GM21367 (cell line): ENCODE data around the gene MRPL24.

ENCODE experiments used
- ATAC-seq: cut with Tn5 transposase; IDR thresholded peaks from one replicate; pipeline ENCODE4 v1.9.1; 2021; ENCODE audit not compliant: unreplicated experiment

The MRPL24 gene

GRCh38 chr1:156744344-156744743, 3.5 kb upstream of the MRPL24 start:
- no peak for ATAC-seq

DNA sequence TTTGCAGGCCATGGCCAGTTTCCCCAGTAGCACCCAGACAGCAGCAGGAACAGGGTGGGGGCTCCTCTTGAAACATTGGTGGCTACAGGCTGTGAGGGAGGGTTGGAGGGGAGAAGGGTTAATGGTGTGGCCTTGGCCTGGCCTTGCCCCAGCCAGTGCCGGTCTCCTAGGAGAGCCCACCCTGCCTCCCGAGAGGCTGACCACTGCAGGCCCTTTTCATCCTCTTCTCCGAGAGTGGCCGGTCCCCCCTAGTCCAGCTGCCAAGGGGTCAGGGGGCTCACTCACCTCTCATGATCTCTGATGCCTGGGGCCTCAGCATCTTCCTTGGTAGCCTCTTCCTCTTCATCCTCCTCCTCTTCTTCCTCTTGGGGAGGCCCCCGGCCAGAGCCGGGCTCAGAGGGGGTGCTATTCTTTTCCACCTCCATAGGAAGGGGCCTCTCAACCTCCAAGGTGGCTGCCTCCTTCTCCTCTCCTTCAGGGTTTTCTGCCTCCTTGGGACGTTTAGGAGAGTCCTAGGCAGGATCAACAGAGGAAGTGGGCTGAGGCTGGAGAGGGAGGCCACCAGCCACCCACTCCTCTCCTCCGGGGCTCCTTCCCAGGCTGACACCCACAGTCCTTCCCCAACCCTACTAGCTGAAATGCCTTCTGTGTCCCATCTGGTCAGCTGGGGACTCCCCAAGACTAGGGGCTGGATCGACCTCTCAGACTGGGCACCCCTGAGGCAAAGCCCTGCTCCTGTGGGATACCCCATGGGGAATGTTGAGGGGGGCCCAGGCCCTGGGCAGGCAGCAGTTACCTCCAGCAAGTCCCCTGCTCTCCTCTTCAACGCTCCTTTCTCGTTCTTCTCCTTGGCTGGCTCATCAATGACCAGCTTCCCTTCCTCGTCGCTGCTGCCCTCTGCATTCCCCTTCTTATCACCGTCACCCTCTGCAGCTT, 2.7 kb upstream of the MRPL24 start:
- ATAC-seq, result no peak

GRCh38 chr1:156742801-156743200, 1.9 kb upstream of the MRPL24 start:
- ATAC-seq, result no peak

DNA sequence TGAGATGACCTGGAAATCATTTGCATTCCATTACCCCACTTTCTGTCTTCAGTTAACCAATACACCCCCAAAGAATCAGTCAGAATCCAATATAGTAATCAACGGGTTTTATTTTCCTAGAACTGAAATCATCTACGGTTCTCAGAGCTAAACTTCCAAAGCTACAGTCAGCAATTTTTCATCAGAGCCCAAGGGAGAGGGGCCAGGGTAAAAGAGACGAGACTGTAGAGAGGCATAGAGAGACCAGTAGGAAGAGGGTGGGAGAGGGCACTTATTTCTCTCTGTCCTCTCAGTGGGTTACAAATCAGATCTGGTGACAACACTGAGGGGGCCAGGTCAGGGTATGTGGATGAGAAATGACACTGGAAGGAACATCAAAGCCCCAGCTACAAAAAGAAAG, 1.1 kb upstream of the MRPL24 start:
- ATAC-seq, result no peak

GRCh38 chr1:156741481-156741983, 644 bp upstream of the MRPL24 start:
- no peak for ATAC-seq

GRCh38 chr1:156740237-156740740, 599 bp downstream of the MRPL24 start:
- ATAC-seq, result no peak

GRCh38 chr1:156738916-156739315, 2.0 kb downstream of the MRPL24 start:
- no peak for ATAC-seq

DNA sequence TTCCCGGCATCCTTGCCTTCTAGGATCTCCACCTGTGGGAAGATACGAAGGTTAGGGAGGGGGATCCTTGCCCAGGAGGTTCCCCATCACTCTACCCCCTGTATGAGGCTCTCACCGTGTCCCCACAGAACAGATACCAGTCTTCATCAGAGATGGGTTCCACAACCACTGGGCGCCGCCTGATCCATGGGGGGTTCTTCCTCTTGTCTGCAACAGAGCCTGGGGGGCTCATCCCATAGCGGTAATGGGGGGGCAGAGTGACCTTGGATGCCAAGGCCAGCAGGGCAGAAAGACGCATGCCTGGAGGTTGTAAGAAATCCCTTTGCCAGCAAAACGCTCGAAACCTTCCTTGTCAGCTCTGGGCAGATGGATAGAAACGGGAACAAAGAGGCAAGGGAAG, 2.5 kb downstream of the MRPL24 start:
- ATAC-seq, result no peak

GRCh38 chr1:156733989-156734584, 6.8 kb downstream of the MRPL24 start:
- ATAC-seq, result no peak

- peak; percentile 83 for ATAC-seq
Measured at GRCh38 chr1:156728599-156729462, 12.1 kb downstream of the MRPL24 start, which contains the start of gene ISG20L2. Gene ISG20L2, minus strand, starts transcription at chr1:156728766. Its CDS starts 1,114 bp downstream, at chr1:156727652.

- peak; percentile 41 for ATAC-seq
Measured at GRCh38 chr1:156727926-156728598, 12.8 kb downstream of the MRPL24 start, which contains the start of gene METTL25B. Gene METTL25B, plus strand, starts transcription at chr1:156728469. Its CDS starts 636 bp downstream, at chr1:156729105.

DNA sequence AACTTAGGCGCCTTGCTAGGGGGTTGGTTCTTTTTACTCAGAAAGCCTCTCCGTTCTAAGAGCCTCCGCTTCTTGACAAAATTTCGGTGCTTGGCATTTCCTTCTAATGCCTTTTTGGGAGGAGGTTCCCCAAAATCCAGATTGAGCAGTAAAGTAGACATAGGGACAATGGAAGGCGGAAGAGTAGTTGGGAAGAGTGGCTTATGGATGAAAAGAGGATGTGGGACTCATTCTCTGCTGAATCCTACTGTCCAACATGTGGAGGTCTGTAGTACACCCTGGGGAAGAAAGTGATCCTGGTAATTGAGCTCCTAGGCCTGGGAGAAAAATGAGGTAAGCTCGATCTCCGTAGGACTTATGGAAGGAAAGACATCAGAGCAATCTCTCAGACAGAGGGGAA, 13.4 kb downstream of the MRPL24 start:
- ATAC-seq, result no peak

DNA sequence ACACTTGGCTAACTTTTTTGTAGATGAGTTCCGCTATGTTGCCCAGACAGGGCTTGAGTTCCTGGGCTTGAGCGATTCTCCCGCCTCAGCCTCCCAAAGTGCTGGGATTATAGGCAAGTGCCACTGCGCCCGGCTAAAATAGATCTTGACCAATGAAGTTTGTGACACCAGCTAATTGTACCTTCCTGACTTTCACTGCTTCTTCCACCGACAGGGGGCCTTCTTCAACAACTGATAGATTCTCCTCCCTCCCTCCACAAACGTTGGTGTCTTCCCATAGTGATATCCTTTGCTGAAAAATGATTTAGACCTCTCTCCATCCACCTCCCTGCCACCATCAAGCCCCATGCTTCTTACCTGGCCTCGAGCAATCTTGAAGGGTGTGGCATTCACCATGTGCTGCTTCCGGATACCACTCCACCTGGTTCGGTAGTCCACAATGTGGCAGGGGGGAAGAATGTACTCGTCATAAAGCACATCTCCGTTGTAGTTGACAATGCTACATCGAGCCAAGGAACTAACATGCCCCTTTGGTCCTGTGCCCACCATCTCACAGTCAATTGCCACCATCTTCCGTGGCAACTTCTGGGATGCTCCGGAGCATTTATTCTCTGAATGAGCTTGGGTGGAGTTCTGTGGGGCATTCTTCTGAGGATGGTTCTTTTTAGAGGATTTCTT, 14.2 kb downstream of the MRPL24 start:
- no peak for ATAC-seq

- ATAC-seq, result no peak
Measured at GRCh38 chr1:156725683-156726280, 15.1 kb downstream of the MRPL24 start.

DNA sequence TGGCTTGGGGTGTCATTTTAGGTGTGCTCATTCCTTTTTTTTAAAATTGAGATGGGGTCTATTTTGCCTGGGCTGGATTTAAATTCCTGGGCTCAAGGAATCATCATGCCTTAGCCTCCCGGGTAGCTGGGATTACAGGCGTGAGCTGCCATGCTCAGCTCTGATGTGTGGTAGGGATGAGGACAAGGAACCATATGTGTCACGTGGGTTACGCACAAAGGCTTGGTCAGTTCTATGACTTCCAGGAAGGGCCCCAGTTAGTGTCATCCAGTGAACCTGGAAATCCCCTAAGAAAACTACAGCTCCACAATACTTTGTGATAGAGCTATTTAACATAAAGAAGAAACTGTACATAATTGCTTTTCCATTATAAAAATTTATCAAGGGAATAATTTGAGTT, 19.4 kb downstream of the MRPL24 start:
- ATAC-seq, result no peak

DNA sequence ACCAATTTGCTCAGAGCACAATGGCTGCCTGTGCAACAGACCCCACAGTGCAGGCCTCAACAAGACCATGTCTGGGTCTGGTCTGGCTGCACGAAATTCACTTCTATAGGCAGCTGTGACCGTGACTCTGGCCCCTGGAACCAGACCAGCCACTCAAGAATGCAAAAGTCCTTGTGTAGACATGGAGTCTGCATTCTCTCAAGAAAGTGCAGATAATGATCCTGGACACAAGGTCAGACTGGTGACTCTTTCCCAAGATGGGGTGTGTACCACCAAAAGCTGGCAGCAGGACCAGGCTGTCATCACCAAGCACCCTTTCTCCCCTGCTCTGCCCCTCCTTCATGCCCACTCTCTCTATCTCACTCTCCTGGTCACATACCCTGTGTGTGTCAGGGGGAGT, 19.8 kb downstream of the MRPL24 start:
- ATAC-seq, result no peak

GRCh38 chr1:156717351-156717750, 23.5 kb downstream of the MRPL24 start:
- no peak for ATAC-seq

DNA sequence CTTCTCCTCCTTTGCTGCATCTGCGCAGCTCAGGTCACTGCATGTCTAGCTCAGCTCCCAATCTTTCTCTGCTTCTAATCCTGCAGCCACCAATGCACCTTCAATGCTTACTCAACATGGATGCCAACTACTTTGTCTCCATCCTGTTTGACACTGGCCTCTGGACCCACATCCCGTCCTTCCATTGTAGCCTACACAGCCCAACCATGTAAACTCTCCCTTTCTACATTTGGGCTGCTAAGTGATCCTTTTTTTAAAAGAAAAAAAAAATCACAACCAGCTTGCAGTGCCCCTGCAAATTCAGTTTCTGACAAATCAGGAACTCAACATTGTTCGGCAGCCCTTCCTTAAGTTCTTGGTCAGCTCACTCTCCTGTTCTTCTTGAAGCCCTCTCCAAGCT, 26.1 kb downstream of the MRPL24 start:
- ATAC-seq, result no peak

DNA sequence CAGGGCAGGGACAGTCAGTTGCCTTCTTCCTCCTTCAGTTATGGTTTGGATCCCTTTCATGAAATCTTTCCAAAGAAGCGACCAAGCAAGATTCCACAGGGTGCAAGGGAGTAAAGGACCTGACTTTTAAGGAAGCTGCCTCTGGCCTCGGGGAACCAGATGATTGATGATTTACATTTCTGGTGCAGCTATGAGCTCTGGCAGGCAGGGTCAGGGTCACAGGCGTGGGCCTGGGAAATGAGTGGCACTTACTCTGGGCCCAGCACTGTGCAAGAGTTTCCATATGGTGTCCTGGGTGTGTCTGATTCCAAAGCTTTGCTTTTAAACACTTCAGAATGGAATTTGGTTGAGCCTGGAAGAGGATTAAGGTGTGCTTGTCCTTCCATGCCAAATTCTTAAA, 28.3 kb downstream of the MRPL24 start:
- no peak for ATAC-seq
